Upper lobe of left lung (tissue), 6 donors: ENCODE measurements around the gene SPTLC1. TPM values are rescaled to one million over a fixed set of nuclear protein-coding genes. Genes with fewer than 3 reads are reported as not detected.

Source experiments
- ATAC-seq, 2 donors: fragments of 200-7000 bp; cut with Tn5 transposase; one replicate each; pipeline ENCODE4 v1.9.1; 2022; ENCODE audit warnings: mild to moderate bottlenecking in 2 of 2, moderate library complexity in 2 of 2; ENCODE audit not compliant: low FRiP score in 2 of 2
- DNase-seq, 2 donors: peaks; one replicate each; pipeline ENCODE4 v3.0.0-alpha.2; 2019 to 2020
- H3K27ac ChIP-seq, 4 donors: fragments of 200-600 bp; sonication (generic); one replicate each; pipeline ENCODE4 v1.5.1; 2016 to 2019
- H3K27me3 ChIP-seq, 4 donors: fragments of 200-600 bp; sonication (generic); one replicate each; pipeline ENCODE4 v1.5.1; 2017 to 2019
- H3K36me3 ChIP-seq, 4 donors: fragments of 200-600 bp; sonication (generic); one replicate each; pipeline ENCODE4 v1.5.1; 2016 to 2019
- H3K4me1 ChIP-seq, 4 donors: fragments of 200-600 bp; sonication (generic); one replicate each; pipeline ENCODE4 v1.5.1; 2018 to 2019
- H3K4me3 ChIP-seq, 4 donors: fragments of 200-600 bp; sonication (generic); one replicate each; pipeline ENCODE4 v1.5.1; 2017 to 2019; ENCODE audit warnings: mild to moderate bottlenecking in 2 of 4, moderate library complexity in 1 of 4
- H3K9me3 ChIP-seq, 4 donors: fragments of 200-600 bp; sonication (generic); one replicate each; pipeline ENCODE4 v1.5.1; 2018 to 2019
- CTCF ChIP-seq, 6 experiments: fragments of 450-650 bp in 4 of 6; fragments of 200-600 bp in 2 of 6; sonication (generic) in 2 of 6; IDR thresholded peaks; one replicate each; pipeline ENCODE4 v1.5.1; 2016 to 2019; ENCODE audit warnings: antibody characterized with exemption in 6 of 6
- EP300 ChIP-seq, 4 donors: sonication (generic); formaldehyde crosslinking; IDR thresholded peaks; one replicate each; pipeline ENCODE4 v1.5.1; 2017; ENCODE audit warnings: antibody characterized with exemption in 4 of 4, control low read depth in 2 of 4
- POLR2A ChIP-seq, 4 donors: fragments of 450-650 bp; IDR thresholded peaks; one replicate each; pipeline ENCODE4 v1.5.1; 2016 to 2017; ENCODE audit warnings: antibody characterized with exemption in 4 of 4, mild to moderate bottlenecking in 2 of 4
- POLR2AphosphoS5 ChIP-seq, 2 donors: sonication (generic); formaldehyde crosslinking; IDR thresholded peaks; one replicate each; pipeline ENCODE4 v1.5.1; 2017; ENCODE audit warnings: antibody characterized with exemption in 2 of 2
- WGBS, 2 donors: methylation state at CpG; one replicate each; pipeline ENCODE4 v1.1.5; 2017 to 2018; 5-methylcytosine and 5-hydroxymethylcytosine counted together
- total RNA-seq, 6 donors: library from RNA; depleted of rRNA in 4 of 6; stranded (reverse); fragments of >200 nt in 4 of 6; gene quantifications; one replicate each; pipeline versions ENCODE4 v1.1.0 to v1.2.1, GENCODE V29; 2016 to 2021
- donor health status: DM: no; HTN: no; CAD: no; lungs with moderate emphysema.
- donor health status: DM: no; HTN: yes; CAD: no; lungs with severe emphysema.

The SPTLC1 gene
- 10 to 100 TPM; 25.6 to 85.7 (median 60.6) TPM for total RNA-seq

- peak within 1 kb of the TSS; percentile 90 to 94 (median 92) for H3K27ac ChIP-seq
- TF ChIP-seq POLR2A (IDR thresholded peaks at IDR 0.05): peak; percentile 23 to 96 (median 92)
- peak in 2 of 6 experiments; percentile 9 to 30 for TF ChIP-seq CTCF (IDR thresholded peaks at IDR 0.05)
- peak in 1 of 4 donors; percentile 70 for TF ChIP-seq EP300 (IDR thresholded peaks at IDR 0.05)
- TF ChIP-seq POLR2AphosphoS5 (IDR thresholded peaks at IDR 0.05): peak; percentile 98 to 99
- 0 to 1% methylated on average over 12 to 28 of the region's 60 CpGs for WGBS, 2 donors
- H3K27me3 ChIP-seq: no peaks in the 10 kb centered on the region
- H3K36me3 ChIP-seq: peaks cover 0 to 20% (median 4%) of the 10 kb centered on the region in 4 donors
- DNase-seq (peak; percentile 95 to 98), ATAC-seq (peak; percentile 100)
- H3K4me1 ChIP-seq: peaks cover 7 to 21% (median 14%) of the 10 kb centered on the region in 4 donors
- H3K9me3 ChIP-seq: no peaks in the 10 kb centered on the region
- H3K4me3 ChIP-seq: peak within 1 kb of the TSS; percentile 71 to 83 (median 72)
Observed at GRCh38 chr9:92115071-92115858, at the start of gene SPTLC1. Gene SPTLC1, minus strand, starts transcription at chr9:92115413. Its CDS starts 43 bp downstream, at chr9:92115370.

- WGBS, 2 donors: 90 to 97% methylated on average over 1 of the region's 1 CpG
- H3K27me3 ChIP-seq: no peaks in the 10 kb centered on the region
- H3K9me3 ChIP-seq: no peaks in the 10 kb centered on the region
Observed at GRCh38 chr9:92164975-92165374, 49.8 kb upstream of the SPTLC1 start.

GRCh38 chr9:92164490-92164889 is 49.3 kb upstream of the SPTLC1 start:
- WGBS, 2 donors: 90 to 95% methylated on average over 2 of the region's 2 CpGs
- no peak for TF ChIP-seq CTCF (IDR thresholded peaks at IDR 0.05)
- TF ChIP-seq POLR2AphosphoS5 (IDR thresholded peaks at IDR 0.05): no peak
- no peak for TF ChIP-seq POLR2A (IDR thresholded peaks at IDR 0.05)
- no peak for TF ChIP-seq EP300 (IDR thresholded peaks at IDR 0.05)
- Histone ChIP-seq H3K27me3 (no peaks in the 10 kb centered on the region), H3K4me1 (no peaks in the 10 kb centered on the region), H3K27ac (no peak overlapping the region), H3K4me3 (no peak overlapping the region), H3K9me3 (no peaks in the 10 kb centered on the region), H3K36me3 (no peaks in the 10 kb centered on the region)
- DNase-seq (no peak), ATAC-seq (no peak)

More at GRCh38 chr9:92164975-92165374, 49.8 kb upstream of the SPTLC1 start:
- no peak for ATAC-seq
- Histone ChIP-seq H3K4me1 (no peaks in the 10 kb centered on the region), H3K4me3 (no peak overlapping the region), H3K36me3 (no peaks in the 10 kb centered on the region), H3K27ac (no peak overlapping the region)
- no peak for TF ChIP-seq EP300 (IDR thresholded peaks at IDR 0.05)
- no peak for TF ChIP-seq POLR2AphosphoS5 (IDR thresholded peaks at IDR 0.05)
- no peak for TF ChIP-seq CTCF (IDR thresholded peaks at IDR 0.05)
- TF ChIP-seq POLR2A (IDR thresholded peaks at IDR 0.05): no peak
- no peak for DNase-seq

- Histone ChIP-seq H3K4me1 (no peaks in the 10 kb centered on the region), H3K27ac (no peak overlapping the region), H3K36me3 (no peaks in the 10 kb centered on the region), H3K27me3 (no peaks in the 10 kb centered on the region), H3K4me3 (no peak overlapping the region), H3K9me3 (no peaks in the 10 kb centered on the region)
- DNase-seq (no peak), ATAC-seq (no peak)
- no peak for TF ChIP-seq POLR2AphosphoS5 (IDR thresholded peaks at IDR 0.05)
- TF ChIP-seq POLR2A (IDR thresholded peaks at IDR 0.05): no peak
- TF ChIP-seq CTCF (IDR thresholded peaks at IDR 0.05): no peak
- TF ChIP-seq EP300 (IDR thresholded peaks at IDR 0.05): no peak
- 78 to 90% methylated on average over 4 of the region's 4 CpGs for WGBS, 2 donors
Observed at GRCh38 chr9:92163276-92163675, 48.1 kb upstream of the SPTLC1 start.
